Testis (tissue), 3 donors: ENCODE measurements around the gene GNB3. TPM values are rescaled to one million over a fixed set of nuclear protein-coding genes. Genes with fewer than 3 reads are reported as not detected.

Source experiments
- DNase-seq: peaks from one replicate; pipeline ENCODE4 v3.0.0-alpha.2; 2019
- H3K27ac ChIP-seq, 2 donors: fragments of 200-600 bp; sonication (generic); one replicate each; pipeline ENCODE4 v1.5.1; 2019
- H3K27me3 ChIP-seq: fragments of 200-600 bp; sonication (generic); one replicate; pipeline ENCODE4 v1.5.1; 2019
- H3K36me3 ChIP-seq: fragments of 200-600 bp; sonication (generic); one replicate; pipeline ENCODE4 v1.5.1; 2017; ENCODE audit warnings: low read depth; ENCODE audit errors: missing control alignments
- H3K4me1 ChIP-seq: fragments of 200-600 bp; sonication (generic); one replicate; pipeline ENCODE4 v1.5.1; 2019
- H3K4me3 ChIP-seq, 2 donors: fragments of 200-600 bp; sonication (generic); one replicate each; pipeline ENCODE4 v1.5.1; 2017 to 2019
- H3K9me3 ChIP-seq: fragments of 200-600 bp; sonication (generic); one replicate; pipeline ENCODE4 v1.5.1; 2017
- POLR2A ChIP-seq: fragments of 450-650 bp; IDR thresholded peaks from one replicate; pipeline ENCODE4 v1.6.1; 2017; ENCODE audit warnings: antibody characterized with exemption, mild to moderate bottlenecking, moderate library complexity
- WGBS, 2 donors: methylation state at CpG; one replicate each; pipeline ENCODE4 v1.1.5; 2018; 5-methylcytosine and 5-hydroxymethylcytosine counted together
- intact Hi-C: fragments of 100-400 bp; cut with DNase I; formaldehyde crosslinking; loops from one replicate; pipeline ENCODE4 v1.15.1; 2023; ENCODE audit warnings: low total_unique reads
- polyA plus RNA-seq: library from polyadenylated mRNA; stranded (reverse); fragments of 350-450 nt; fragmentation: Illumina TruSeq; extraction: RNeasy Lipid Tissue Mini Kit (QIAGEN cat#74804); gene quantifications from one replicate; pipeline ENCODE4 v1.2.3, GENCODE V29; 2014; ENCODE audit warnings: low read depth, low replicate concordance; ENCODE audit not compliant: insufficient read depth
- total RNA-seq, 2 donors: library from RNA; depleted of rRNA; stranded (reverse); fragments of >200 nt; gene quantifications; one replicate each; pipeline ENCODE4 v1.2.3, GENCODE V29; 2016
- TF ChIP-seq, protein P1 (sequence below), 3 experiments: fragments of 450-650 bp in 2 of 3; fragments of 200-600 bp in 1 of 3; sonication (generic) in 1 of 3; IDR thresholded peaks; one replicate each; pipeline ENCODE4 v1.5.1; 2016 to 2019; ENCODE audit warnings: antibody characterized with exemption in 3 of 3, mild to moderate bottlenecking in 2 of 3, moderate library complexity in 1 of 3

Gene GNB3
- total and polyA plus RNA-seq, 3 donors from 2014 or later: 1.6 to 5.0 (median 4.8) TPM

DNA sequence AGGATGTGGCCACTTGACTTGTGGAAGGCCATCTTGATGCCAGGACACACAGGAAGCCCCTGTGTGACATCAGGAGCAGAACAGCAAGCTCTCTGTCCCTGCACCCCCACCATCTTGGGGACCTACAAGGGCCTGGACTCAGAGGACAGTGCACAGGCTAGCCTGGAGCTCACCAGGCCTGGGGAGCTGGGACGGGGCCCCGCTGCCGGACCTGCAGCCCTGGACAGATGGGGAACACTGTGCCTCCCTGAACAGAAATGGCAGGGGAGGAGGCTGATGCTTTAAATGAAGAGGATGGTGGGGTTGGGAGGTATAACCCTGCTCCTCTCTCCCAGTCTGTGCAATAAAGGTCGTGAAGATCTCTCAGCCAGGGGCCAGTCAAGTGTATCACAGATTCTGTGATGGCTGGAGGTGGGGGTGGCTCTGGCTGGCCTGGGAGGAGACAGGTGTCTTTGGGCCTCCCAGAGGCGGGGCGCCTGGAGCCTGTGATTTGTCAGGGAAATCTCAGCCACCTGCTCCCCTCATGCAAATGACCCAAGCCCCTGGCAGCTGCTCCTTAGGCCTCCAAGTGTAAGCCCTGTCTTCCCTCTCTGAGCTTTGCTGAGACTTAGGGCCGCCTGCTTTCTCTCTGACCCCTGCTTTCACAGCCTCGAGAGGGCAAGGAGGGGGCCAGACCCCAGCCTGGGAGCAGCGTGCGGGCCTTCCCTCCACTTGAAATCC lies 1.1 kb upstream of the GNB3 start:
- no peak overlapping the region for H3K27ac ChIP-seq
- DNase-seq: no peak
- no peak overlapping the region for H3K4me3 ChIP-seq
- H3K4me1 ChIP-seq: no peaks in the 10 kb centered on the region
- H3K27me3 ChIP-seq: no peaks in the 10 kb centered on the region
- intact Hi-C loops: no loop called here
- no peak for TF ChIP-seq POLR2A
- TF ChIP-seq, protein P1, sequence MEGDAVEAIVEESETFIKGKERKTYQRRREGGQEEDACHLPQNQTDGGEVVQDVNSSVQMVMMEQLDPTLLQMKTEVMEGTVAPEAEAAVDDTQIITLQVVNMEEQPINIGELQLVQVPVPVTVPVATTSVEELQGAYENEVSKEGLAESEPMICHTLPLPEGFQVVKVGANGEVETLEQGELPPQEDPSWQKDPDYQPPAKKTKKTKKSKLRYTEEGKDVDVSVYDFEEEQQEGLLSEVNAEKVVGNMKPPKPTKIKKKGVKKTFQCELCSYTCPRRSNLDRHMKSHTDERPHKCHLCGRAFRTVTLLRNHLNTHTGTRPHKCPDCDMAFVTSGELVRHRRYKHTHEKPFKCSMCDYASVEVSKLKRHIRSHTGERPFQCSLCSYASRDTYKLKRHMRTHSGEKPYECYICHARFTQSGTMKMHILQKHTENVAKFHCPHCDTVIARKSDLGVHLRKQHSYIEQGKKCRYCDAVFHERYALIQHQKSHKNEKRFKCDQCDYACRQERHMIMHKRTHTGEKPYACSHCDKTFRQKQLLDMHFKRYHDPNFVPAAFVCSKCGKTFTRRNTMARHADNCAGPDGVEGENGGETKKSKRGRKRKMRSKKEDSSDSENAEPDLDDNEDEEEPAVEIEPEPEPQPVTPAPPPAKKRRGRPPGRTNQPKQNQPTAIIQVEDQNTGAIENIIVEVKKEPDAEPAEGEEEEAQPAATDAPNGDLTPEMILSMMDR (IDR thresholded peaks at IDR 0.05): no peak
- H3K9me3 ChIP-seq: no peaks in the 10 kb centered on the region
- no peaks in the 10 kb centered on the region for H3K36me3 ChIP-seq
- 78 to 88% methylated on average over 10 of the region's 10 CpGs for WGBS, 2 donors

DNA sequence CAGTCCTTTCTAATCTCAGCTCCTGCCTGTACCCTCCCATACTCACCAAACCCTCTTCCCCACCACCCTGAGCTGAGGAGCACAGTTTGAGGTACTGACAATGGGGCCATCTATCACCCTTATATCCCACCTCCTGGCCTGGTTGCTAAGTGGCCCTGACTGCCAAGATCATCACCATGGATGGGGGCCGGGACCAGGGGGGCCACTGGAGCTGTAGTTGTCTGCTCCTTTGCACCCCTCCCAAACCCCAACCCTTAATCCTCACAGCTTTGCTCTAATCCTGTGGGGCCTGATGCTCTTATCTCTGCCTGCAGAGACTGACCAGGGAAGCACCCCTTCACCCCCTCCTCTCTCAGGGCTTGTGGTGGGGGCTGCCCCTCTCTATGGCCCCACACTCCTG lies 395 bp upstream of the GNB3 start:
- H3K27ac ChIP-seq: no peak overlapping the region
- WGBS, 2 donors: 55 to 100% methylated on average over 1 of the region's 1 CpG
- DNase-seq: no peak
- H3K9me3 ChIP-seq: no peaks in the 10 kb centered on the region
- no peaks in the 10 kb centered on the region for H3K27me3 ChIP-seq
- TF ChIP-seq, protein P1 (IDR thresholded peaks at IDR 0.05): no peak
- TF ChIP-seq POLR2A: no peak
- intact Hi-C loops: no loop called here
- H3K4me1 ChIP-seq: no peaks in the 10 kb centered on the region
- H3K36me3 ChIP-seq: no peaks in the 10 kb centered on the region
- H3K4me3 ChIP-seq: no peak overlapping the region

DNA sequence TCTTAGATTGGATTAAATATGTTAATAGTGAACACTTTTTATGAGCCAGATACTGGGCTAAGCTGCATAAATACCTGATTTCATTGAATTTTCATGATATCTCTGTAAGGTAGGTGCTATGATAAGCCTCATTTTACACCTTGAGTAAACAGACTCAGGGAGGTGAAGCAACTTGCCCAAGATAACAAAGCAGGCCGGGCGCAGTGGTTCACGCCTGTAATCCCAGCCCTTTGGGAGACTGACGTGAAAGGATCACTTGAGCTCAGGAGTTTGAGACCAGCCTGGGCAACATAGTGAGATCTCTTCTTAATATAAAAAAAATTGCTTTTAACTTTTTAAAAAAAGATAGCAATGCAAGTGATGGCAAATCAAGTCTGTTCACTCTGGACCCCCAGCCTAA lies 1.4 kb downstream of the GNB3 start:
- 90 to 93% methylated on average over 4 of the region's 4 CpGs for WGBS, 2 donors

DNA sequence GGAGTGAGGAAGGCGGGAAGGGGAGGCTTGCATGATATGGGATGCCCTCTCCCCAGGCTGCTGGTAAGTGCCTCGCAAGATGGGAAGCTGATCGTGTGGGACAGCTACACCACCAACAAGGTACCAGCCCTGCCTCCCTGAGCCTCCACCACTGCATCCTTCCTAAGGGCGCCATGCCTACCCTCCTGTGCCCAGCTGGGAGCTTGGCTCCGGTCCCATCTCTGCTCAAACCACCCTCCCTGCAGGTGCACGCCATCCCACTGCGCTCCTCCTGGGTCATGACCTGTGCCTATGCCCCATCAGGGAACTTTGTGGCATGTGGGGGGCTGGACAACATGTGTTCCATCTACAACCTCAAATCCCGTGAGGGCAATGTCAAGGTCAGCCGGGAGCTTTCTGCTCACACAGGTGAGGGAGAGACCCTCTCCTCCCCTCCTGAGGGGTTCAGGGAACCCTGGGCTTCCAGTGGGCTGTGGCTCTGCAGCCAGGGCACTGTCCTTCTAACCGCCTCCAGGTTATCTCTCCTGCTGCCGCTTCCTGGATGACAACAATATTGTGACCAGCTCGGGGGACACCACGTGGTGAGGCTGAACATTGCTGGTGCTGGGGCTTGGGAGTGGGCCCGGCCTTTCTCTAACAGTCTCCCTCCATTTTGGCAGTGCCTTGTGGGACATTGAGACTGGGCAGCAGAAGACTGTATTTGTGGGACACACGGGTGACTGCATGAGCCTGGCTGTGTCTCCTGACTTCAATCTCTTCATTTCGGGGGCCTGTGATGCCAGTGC lies 2.6 kb downstream of the GNB3 start:
- Histone ChIP-seq H3K9me3 (no peaks in the 10 kb centered on the region), H3K4me3 (no peak overlapping the region), H3K36me3 (no peaks in the 10 kb centered on the region), H3K27me3 (no peaks in the 10 kb centered on the region), H3K27ac (no peak overlapping the region), H3K4me1 (no peaks in the 10 kb centered on the region)
- no peak for DNase-seq
- 76% methylated on average over 8 to 16 of the region's 16 CpGs for WGBS, 2 donors
- intact Hi-C loops: no loop called here
- TF ChIP-seq, protein P1 (IDR thresholded peaks at IDR 0.05): no peak
- no peak for TF ChIP-seq POLR2A

More for the DNA sequence above, 1.4 kb downstream of the GNB3 start:
- DNase-seq: no peak
- Histone ChIP-seq H3K4me3 (no peak overlapping the region), H3K27me3 (no peaks in the 10 kb centered on the region), H3K4me1 (no peaks in the 10 kb centered on the region), H3K27ac (no peak overlapping the region), H3K36me3 (no peaks in the 10 kb centered on the region), H3K9me3 (no peaks in the 10 kb centered on the region)
- TF ChIP-seq POLR2A: no peak
- TF ChIP-seq, protein P1 (IDR thresholded peaks at IDR 0.05): no peak
- intact Hi-C loops: no loop called here
